Measurements from ENCODE around the gene TRIM34.

GRCh38 chr11:5624489-5625279 lies at the start of gene TRIM34:
- TF ChIP-seq, protein P1, sequence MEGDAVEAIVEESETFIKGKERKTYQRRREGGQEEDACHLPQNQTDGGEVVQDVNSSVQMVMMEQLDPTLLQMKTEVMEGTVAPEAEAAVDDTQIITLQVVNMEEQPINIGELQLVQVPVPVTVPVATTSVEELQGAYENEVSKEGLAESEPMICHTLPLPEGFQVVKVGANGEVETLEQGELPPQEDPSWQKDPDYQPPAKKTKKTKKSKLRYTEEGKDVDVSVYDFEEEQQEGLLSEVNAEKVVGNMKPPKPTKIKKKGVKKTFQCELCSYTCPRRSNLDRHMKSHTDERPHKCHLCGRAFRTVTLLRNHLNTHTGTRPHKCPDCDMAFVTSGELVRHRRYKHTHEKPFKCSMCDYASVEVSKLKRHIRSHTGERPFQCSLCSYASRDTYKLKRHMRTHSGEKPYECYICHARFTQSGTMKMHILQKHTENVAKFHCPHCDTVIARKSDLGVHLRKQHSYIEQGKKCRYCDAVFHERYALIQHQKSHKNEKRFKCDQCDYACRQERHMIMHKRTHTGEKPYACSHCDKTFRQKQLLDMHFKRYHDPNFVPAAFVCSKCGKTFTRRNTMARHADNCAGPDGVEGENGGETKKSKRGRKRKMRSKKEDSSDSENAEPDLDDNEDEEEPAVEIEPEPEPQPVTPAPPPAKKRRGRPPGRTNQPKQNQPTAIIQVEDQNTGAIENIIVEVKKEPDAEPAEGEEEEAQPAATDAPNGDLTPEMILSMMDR (IDR thresholded peaks at IDR 0.05; ENCODE audit: low read length), result no peak
- TF ChIP-seq EZH2 (optimal IDR thresholded peaks at IDR 0.05; ENCODE audit: low read depth, low read length), result no peak

All from MM.1S (cell line).